ENCODE data around the gene C10orf53.
"Not testable (repeated sequence)": the region's sequence is repeated elsewhere in the genome, so short reads cannot be mapped to it uniquely, and the experiment has no call there.

C10orf53 gene

DNA sequence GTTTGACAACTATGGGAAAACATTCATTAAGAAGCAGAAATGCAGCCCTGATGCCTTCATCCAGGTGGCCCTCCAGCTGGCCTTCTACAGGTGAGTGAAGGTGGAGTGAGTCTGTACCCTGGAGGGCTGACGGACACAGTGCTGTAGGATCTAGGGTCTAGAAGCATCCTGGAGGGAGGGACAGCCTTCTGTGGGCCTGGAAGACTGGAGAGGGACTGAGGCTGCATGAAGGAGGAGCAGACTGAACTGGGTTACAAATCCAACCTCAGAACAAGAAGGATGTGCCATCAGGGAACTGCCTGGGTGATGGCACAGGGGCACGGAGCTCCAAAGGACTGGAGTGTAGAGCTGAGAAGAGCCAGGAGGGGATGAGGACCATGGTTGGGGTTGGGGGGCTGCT, 27.5 kb upstream of the C10orf53 start:
- DNase-seq (ENCODE audit: extremely low spot score, insufficient read length, low read depth) (no peak), FAIRE-seq (no peak)

DNA sequence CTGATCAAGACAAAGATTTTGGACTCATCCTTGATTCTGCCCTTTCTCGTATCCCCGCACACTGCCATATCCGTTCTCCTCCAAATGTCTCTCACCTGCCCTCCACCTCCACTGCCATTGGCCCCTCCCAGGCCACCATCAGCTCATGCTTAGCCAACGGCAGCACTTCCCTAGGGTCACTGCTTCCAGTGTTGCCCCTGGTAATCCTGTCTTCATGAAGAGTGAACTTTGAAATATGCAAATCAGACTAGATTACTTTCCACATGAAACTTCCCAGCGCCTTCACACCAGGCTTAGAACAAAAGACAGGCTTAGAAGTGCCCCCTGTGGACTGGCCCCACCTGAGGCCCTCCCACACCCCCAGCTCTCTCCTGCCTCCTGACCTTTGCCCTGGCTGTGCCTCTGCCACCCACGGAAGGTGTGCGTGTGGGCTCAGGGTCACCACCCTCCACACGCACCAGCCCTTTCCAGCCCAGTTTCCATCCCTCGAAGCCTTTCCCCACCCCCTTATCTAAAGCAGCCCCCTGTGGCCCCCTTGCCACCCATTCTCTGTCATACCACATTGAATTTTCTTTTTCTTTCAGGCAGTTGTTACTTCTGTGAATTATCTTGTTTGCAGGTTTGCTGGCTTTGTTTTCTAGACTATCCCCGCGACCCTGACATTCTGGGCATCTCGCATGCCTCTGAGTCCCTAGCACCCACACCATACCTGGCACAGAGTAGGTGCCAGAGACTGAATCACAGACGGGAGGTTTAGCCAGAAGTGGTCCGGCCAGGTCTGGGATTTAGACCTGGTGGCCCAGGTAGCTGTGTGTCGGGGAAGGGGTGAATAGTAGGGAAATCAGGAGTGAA, 26.8 kb upstream of the C10orf53 start:
- no peak for FAIRE-seq

DNA sequence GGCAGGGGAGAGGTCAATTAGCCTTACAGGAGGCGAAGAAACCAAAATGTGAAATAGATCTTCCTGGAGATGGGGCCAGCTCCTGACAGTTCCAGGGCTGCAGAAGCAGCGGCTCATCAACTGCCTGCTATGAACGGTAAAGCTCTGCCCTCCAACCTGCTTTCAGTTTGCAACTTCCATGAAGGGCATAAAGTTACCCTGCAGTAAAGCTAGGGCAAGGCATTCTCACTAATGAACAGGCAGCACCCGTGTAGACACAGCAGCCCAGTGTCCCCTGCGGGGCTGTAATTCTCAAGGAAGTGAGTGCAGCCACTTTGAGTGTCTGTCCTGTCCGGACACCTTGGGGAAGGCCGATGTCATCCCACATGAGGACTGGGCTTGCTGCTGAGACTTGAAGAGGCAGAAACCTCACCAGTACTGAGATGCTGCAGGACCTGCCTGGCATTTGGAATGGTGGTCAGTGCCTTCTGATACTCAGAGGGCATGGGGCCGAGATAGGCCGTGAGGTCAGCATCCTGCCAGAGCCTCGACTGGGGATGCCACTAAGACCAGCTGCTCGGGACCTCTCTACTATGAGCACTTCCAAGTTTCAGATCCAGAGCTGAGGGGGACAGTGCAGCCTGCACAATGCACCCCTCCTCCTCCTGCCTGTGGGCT, 26.1 kb upstream of the C10orf53 start:
- DNase-seq (ENCODE audit: extremely low spot score, insufficient read length, low read depth) (no peak), FAIRE-seq (no peak)

More for the DNA sequence above, 26.8 kb upstream of the C10orf53 start:
- no peak for DNase-seq (ENCODE audit: extremely low spot score, insufficient read length, low read depth)

DNA sequence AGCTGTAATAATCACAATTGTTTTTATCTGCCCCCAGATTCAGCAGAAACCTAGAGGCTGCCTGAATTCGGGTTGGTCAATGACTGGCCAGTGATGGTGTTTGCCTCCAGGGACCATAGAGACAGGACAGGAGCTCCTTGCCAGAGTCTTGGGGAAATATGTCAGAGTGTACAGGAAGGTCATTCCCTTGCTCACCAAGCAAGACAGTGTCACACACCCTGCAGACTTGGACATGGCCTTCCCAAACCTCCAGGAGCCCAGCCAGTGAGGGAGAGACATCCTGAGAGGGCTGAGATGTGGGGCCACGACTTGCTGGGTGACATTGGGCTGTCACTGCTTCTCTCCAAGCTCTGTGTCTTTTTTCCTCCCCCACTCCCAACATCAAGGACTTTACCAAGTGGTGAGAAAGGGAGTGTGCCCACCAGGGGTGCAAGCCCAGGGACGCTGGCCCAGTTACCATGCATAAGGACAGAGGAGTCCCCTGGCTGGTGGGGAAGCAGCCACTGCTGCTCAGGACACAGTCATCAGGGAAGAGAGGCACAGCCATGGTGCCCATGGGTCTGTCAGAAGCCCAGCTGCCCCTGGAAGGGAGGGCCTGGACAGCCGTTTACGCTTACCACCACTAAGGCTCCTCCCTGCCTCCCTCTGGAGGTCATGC, 25.3 kb upstream of the C10orf53 start:
- no peak for FAIRE-seq
- DNase-seq (ENCODE audit: extremely low spot score, insufficient read length, low read depth), result no peak

DNA sequence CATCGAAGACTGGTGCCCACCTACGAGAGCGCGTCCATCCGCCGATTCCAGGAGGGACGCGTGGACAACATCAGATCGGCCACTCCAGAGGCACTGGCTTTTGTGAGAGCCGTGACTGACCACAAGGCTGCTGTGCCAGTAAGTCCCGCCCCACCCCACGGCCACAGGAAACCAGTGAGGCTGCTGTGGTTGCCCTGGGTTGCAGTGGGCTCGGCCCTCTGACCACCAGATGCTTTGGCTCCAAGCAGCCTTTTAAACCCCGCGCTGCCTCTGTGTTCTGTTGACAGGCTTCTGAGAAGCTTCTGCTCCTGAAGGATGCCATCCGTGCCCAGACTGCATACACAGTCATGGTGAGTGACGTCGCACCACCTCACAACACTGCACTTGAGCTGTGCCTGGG, 24.4 kb upstream of the C10orf53 start:
- no peak for FAIRE-seq
- no peak for DNase-seq (ENCODE audit: extremely low spot score, insufficient read length, low read depth)

DNA sequence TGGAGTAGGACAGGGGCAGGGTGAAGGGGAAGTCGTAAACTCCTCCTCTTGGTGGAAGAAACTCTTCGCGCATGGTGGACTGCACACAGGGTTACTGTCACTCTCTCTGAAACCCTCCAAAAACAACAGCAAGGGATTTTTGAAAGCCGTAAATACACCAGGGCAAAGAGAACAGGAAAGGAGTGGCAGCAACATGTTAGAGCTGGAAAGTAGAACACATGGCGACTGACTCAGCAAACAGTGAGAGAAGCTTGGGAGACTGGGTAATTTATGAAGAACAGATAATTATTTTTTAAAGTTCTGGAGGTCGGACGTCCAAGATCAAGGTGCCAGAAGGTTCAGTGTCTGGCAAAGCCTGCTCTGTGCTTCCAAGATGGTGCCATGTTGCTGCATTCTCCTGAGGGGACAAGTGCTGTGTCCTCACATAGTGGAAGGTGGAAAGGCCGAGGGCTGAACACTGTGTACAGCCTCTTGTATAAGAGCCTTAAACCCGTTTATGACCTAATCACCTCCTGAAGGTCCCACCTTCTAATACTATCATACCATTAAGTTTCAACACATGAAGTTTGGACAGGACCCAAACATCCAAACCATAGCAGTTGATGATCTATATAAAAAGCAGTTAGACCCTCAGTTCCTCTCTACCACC, 22.5 kb upstream of the C10orf53 start:
- DNase-seq (ENCODE audit: extremely low spot score, insufficient read length, low read depth) (no peak), FAIRE-seq (no peak)

DNA sequence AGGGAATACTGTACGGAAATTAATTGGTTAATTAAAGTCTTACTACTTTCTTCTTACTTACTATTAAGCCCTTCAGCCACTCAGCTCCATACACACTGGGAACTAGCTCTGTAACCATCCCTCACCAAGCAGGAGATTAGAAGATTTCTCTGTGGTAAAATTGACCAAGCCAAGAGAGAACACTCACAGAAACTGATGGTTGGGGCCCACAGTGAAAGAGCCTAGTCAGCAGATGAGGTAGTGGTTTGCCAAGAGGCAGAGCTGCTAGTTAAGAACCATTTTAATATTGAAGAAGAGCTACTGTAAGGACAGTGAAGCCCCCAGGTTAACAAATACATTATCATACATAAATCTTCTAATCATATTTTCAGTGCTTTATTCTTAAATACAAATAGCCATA, 21.8 kb upstream of the C10orf53 start:
- DNase-seq (ENCODE audit: extremely low spot score, insufficient read length, low read depth) (no peak), FAIRE-seq (no peak)

DNA sequence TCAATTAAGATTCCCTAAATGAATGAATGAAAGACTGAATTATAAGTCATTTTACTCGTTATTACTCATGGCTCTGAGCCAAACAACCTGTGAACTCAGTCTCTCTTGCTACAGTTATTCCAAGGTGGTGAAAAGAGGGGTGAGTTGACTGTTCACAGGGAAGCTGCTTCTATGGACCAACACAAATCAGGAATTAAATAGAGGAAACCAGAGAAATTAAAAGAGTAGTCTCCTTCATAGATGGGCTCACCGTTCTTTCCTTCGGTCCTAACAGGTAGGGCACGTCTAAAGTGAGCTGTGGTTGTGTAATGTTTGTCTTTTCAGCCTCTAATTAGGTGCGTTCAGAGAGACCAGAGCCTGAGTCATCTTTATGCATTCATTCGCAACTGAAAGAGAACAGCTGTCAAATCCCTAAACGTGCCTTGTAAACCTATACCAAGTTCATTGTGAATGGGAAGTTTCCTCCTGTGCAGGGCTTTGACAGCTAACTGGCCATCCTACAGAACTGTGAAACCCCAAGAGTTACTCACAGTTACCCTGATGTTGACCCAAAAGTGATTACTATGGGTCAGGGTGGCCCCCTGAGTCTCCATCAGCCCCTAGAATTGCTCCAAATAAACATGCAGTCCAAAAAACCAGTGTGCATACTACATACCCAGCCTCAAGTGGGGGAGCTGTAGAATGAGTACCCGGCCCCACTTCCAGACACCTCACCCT, 18.2 kb upstream of the C10orf53 start:
- no peak for FAIRE-seq
- no peak for DNase-seq (ENCODE audit: extremely low spot score, insufficient read length, low read depth)

DNA sequence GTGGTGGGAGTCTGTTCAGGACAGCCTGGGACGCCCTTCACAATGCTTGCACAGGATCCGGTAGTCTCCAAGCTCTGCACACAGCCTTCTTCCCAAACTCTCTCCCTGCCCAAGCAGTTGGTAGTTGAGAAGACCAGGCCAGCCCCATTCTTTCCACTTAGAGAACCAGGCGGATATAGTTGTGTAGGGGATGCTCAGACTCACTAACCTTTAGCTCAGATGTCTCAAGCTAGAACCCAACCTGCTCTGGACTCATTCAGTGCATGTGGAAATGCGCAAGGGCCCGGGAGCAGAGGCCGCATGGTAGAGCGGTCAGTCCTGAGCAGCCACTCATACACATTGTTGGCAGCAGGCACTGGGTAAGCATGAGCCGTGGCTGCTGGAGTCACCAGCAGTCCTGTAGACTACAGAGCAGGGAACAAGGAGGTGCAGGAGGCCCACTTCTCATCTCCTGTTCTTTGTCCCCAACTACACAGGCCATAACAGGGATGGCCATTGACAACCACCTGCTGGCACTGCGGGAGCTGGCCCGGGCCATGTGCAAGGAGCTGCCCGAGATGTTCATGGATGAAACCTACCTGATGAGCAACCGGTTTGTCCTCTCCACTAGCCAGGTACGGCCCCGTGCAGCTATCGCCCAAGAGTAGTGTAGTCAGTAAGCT, 17.2 kb upstream of the C10orf53 start:
- DNase-seq (ENCODE audit: extremely low spot score, insufficient read length, low read depth) (no peak), FAIRE-seq (no peak)

DNA sequence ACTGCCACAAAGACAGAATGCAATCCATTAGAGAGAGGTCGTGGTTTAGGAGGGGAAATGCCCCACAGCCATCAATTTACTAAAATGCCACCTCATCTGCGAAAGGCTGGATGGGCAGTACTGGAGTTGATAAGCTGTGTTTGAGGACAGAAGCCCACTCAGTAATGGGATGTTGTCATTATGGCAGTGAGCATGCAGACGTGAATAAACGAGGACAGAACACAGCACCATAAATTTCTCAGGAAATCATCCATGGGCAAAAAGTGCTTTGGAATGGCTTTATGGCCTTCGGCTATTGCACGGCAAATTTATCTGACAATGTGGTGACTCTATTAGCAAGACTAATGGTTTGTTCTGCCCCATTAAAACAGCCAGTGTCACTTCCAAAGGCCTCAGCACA, 15.9 kb upstream of the C10orf53 start:
- no peak for FAIRE-seq
- no peak for DNase-seq (ENCODE audit: extremely low spot score, insufficient read length, low read depth)

DNA sequence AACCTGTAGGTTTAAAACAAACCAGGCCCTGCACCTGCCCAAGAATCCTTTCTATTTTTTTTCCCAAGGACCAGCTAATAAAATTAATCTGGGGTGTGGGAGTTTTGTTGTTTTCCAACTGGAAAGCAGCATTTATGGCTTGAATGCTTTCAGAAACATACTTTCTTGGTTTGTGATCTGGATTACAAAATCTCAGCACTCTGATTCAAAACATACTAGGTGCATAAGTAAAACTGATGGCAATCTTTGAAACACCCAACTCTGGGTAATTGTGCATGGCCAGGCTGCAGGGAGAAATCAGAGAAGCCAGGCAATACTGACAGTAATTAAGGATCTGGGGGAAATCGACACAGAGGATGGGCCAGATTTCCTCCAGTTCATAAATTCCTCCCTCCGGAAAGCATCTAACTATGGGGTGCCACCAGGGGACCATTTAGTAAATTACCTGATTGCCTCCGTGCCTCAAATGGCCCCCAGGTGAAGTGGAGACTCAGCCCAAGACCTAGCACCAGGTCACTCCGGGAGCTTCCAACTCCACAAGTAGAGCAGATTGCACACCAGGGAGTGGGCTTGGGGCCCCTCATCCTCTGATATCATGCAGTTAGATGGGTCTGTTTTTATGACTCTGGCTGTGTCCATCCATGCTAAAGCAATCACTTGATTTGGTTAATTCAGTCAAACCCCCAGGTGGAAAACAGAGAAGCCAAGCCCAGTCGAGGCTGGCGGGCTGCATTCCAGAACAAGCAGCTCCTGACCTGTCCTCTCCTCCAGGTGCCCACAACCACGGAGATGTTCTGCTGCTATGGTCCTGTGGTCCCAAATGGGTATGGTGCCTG, 15.2 kb upstream of the C10orf53 start:
- DNase-seq (ENCODE audit: extremely low spot score, insufficient read length, low read depth) (no peak), FAIRE-seq (no peak)

DNA sequence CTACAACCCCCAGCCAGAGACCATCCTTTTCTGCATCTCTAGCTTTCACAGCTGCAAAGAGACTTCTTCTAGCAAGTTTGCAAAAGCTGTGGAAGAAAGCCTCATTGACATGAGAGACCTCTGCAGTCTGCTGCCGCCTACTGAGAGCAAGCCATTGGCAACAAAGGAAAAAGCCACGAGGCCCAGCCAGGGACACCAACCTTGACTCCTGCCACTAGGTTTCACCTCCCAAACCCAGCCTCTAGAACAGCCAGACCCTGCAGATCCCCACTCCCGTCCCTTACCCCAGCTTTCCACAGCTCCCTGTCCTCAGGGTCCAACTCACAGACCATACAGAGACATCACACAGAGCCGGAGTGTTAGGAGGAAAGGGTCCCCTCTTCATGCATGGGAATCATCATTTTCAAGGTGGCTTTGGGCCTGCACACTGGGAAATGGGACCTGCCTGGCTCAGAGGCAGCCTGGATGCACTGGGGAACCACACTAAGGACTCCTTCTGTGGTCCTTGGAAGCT, 14.6 kb upstream of the C10orf53 start:
- DNase-seq (ENCODE audit: extremely low spot score, insufficient read length, low read depth) (no peak), FAIRE-seq (no peak)

DNA sequence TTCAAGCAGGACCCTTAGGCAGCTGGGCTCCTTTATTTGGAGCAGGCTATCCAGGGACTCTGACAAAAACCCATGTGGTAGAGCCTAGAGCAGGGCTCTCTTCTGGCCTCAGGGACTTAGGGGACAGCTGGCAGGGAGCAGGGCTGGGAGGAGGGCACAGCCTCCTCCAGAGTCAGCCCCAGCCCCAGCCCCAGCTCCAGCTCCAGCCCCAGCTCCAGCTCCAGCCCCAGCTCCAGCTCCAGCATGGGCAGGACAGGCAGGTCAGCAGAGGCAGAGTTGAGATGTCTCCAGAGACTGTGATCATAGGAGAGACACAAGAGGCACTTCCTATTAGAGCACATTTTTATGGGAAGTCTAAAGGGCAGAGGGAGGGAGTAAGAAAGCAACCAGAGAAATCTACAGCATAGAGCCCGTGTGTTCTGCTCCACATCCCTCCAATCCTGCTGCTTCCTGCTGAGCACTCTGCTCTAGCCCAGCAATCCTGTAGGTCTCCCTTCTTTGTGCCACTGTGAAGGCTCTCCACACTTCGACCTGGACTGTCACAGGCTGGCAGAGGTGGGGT, 13.3 kb upstream of the C10orf53 start:
- FAIRE-seq, result no peak
- DNase-seq (ENCODE audit: extremely low spot score, insufficient read length, low read depth), result no peak

DNA sequence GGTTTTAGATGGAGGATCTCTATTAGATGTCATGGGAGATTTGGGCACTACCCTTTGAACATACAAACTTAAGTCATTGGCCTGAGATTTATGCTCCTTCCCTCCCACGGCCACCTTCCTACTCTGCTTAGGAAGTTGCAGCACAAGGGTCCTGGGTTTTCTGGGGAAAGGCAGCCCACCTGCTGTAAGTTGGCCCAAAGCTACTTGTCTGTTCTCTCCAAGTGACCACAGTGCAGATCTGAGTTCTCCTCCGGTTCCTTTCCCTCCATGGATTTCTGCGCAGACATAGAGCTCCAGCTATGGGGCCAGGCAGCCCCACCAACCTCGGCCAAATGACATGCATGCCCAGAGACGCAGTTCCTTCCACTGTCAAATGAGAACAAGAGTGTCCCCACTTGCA, 12.8 kb upstream of the C10orf53 start:
- DNase-seq (ENCODE audit: extremely low spot score, insufficient read length, low read depth), result no peak
- FAIRE-seq, result no peak

DNA sequence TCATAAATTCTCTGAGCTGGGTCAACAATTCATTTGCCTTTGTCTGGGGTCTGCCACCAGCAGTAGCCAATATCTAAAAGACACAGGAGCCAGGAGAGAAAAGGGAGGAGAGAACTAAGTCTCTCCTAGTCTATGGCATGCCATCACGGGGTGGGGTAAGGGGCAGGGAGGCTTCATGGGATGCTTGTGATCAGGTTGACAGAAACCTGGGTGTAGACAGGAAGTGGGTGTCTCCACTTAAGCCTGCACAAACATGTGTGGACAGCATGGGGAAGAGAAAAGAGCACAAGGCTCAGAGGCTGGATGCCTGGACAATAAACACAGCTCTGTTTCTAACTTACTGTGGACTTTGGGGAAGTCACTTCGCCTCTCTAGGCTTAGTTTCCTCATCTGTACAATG, 11.5 kb upstream of the C10orf53 start:
- DNase-seq (ENCODE audit: extremely low spot score, insufficient read length, low read depth) (no peak), FAIRE-seq (no peak)

DNA sequence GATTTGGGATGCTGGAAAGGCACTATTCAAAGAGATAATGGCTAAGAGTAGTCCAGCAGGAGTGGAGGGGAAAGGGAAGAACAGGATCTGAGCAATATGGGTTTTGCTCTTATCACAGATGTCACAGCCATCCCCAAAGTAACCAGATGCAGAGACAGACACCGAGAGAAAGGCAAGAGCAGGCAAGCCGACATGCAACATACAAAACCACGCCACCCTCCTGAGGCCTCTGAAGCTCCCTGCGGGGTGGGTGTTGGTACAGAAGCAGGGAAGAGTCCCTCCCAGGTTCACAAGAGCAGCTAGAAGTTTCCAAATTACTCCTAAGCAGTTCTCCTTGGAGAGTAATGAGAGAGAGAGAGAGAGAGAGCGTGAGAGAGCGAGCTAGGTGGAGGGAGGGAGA, 10.8 kb upstream of the C10orf53 start:
- FAIRE-seq (no peak), DNase-seq (ENCODE audit: extremely low spot score, insufficient read length, low read depth) (no peak)

DNA sequence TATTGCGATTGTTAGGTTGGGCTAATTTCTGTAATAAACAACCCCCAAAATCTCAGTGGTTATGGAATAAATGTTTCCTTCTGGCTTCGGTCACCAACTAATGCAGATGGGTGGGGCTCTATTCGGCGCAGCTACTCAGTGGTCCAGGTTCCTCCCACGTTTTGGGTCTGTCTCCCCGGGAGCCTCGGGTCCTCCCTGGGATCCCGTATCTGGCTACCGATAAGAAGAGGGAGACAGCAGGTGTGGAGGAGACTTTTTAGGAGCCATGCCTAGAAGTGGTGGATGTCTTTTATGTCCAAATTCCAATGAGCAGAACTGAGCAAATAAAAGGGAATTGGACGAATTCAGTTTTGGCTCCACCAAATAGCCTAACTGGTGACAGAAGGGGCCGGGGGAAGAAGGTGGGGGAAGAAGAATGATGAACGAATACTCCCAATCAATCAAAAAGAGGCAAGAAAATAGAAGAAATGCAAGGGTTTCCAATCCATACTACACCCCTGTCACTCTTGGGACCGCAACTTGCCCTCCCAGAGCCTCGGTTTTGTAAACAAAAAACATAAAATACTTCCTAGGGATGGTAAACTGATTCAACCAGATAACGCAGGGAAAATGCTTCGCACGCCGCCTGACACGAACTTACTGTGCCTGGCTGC, 498 bp upstream of the C10orf53 start:
- DNase-seq (ENCODE audit: extremely low spot score, insufficient read length, low read depth) (no peak), FAIRE-seq (no peak)

DNA sequence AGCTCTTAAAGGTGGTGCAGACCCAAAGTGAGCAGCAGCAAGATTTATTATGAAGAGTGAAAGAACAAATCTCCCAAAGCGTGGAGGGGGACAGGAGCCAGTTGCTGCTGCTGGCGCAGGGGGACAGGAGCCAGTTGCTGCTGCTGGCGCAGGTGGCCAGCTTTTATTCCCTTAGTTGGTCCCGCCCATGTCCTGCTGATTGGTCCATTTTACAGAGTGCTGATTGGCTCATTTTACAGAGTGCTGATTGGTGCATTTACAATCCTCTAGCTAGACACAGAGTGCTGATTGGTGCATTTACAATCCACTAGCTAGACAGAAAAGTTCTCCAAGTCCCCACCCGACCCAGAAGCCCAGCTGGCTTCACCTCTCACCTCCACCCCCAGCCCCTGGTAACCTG, 3.0 kb downstream of the C10orf53 start:
- not testable (repeated sequence) for FAIRE-seq; DNase-seq (ENCODE audit: extremely low spot score, insufficient read length, low read depth)
